ENCODE results near the gene TENT4A.

Gene TENT4A

DNA sequence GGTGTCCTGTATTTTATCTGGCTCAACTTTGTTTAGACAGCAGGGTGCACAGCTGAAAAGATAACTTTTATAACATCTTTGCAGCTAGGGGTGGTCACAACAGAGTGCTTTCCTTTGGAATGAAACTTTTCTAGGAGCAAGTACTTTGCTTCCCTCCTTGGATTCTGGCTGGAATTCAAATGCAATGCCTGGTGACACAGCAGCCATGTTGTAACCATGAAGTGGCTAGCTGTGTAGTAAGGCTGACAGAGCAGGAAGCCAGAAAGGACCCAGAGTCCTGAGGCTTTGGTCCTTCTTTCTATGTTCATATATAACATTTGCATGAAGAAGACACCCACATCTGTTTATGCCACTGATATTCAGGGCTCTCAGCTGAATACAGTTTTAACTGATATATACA is 48.1 kb downstream of the TENT4A start:
- peaks cover 8% of the 10 kb centered on the region for H3K4me1 ChIP-seq (ENCODE audit: low read depth, poor library complexity, severe bottlenecking)
- H3K4me2 ChIP-seq, result no peak overlapping the region
- H3K9ac ChIP-seq, result no peak overlapping the region
- no peaks in the 10 kb centered on the region for H3K27me3 ChIP-seq (ENCODE audit: insufficient read depth, low read depth)
- no peaks in the 10 kb centered on the region for H3K79me2 ChIP-seq (ENCODE audit: insufficient read depth, low read depth)
- H3K36me3 ChIP-seq (ENCODE audit: insufficient read depth), result no peaks in the 10 kb centered on the region; the same call in 1 of the 2 replicates
- H4K20me1 ChIP-seq (ENCODE audit: insufficient read depth), result no peaks in the 10 kb centered on the region
- no peak overlapping the region for H2AFZ ChIP-seq (ENCODE audit: low read depth)
- no peak overlapping the region for H3K4me3 ChIP-seq (IDR thresholded peaks at IDR 0.05; ENCODE audit: insufficient read depth, low read depth, low read length)
- H3K27ac ChIP-seq, result no peak overlapping the region
- TF ChIP-seq, protein P1, sequence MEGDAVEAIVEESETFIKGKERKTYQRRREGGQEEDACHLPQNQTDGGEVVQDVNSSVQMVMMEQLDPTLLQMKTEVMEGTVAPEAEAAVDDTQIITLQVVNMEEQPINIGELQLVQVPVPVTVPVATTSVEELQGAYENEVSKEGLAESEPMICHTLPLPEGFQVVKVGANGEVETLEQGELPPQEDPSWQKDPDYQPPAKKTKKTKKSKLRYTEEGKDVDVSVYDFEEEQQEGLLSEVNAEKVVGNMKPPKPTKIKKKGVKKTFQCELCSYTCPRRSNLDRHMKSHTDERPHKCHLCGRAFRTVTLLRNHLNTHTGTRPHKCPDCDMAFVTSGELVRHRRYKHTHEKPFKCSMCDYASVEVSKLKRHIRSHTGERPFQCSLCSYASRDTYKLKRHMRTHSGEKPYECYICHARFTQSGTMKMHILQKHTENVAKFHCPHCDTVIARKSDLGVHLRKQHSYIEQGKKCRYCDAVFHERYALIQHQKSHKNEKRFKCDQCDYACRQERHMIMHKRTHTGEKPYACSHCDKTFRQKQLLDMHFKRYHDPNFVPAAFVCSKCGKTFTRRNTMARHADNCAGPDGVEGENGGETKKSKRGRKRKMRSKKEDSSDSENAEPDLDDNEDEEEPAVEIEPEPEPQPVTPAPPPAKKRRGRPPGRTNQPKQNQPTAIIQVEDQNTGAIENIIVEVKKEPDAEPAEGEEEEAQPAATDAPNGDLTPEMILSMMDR (conservative IDR thresholded peaks at IDR 0.05; ENCODE audit: low read depth, low read length), result no peak

DNA sequence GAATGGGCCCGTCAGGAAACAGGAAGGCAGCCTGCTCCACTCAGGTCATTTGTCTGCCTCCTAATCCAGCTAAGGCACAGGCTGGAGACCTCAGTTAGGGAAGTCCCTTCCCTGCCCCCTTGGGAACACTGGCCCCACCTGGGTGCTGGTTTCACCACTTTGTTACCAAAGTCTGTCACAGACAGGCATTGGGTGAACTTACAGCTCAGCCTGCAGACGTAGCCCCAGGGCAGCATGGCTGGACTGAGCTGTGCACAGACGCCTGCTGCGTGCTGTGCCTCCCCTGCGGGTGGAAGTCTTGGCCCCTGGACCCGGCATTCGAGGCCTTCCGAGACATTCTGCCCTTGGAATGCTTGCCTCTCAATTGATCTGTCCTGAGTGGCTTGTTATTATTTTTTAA is 48.9 kb downstream of the TENT4A start:
- no peaks in the 10 kb centered on the region for H3K36me3 ChIP-seq (ENCODE audit: insufficient read depth)
- H3K4me2 ChIP-seq, result no peak overlapping the region
- H2AFZ ChIP-seq (ENCODE audit: low read depth), result no peak overlapping the region
- peaks cover 8% of the 10 kb centered on the region for H3K4me1 ChIP-seq (ENCODE audit: low read depth, poor library complexity, severe bottlenecking)
- H3K27me3 ChIP-seq (ENCODE audit: insufficient read depth, low read depth), result no peaks in the 10 kb centered on the region
- TF ChIP-seq, protein P1 (conservative IDR thresholded peaks at IDR 0.05; ENCODE audit: low read depth, low read length), result no peak
- H3K4me3 ChIP-seq (IDR thresholded peaks at IDR 0.05; ENCODE audit: insufficient read depth, low read depth, low read length), result no peak overlapping the region
- no peak overlapping the region for H3K27ac ChIP-seq
- no peaks in the 10 kb centered on the region for H4K20me1 ChIP-seq (ENCODE audit: insufficient read depth)
- no peaks in the 10 kb centered on the region for H3K79me2 ChIP-seq (ENCODE audit: insufficient read depth, low read depth)
- H3K9ac ChIP-seq, result no peak overlapping the region

DNA sequence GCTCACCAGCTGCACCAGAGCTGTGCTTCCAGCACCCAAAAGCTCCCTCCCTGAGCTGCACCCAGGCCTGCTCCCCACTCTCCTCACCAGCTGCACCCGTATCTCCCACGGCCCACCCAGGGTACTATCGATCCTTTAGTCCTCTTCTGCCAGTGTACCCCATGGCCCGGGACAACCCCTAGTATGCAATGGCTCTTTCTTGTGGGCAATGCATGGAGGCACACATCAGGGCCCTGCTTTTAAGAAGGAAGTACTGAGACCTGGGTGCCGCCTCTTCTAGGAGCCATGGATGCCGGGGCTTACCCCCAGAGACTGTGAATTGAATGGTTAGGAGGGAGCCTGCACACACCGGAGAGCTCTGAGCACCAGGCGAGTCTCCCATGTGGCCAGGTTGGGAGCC is 49.5 kb downstream of the TENT4A start:
- TF ChIP-seq, protein P1 (conservative IDR thresholded peaks at IDR 0.05; ENCODE audit: low read depth, low read length), result no peak
- H3K27me3 ChIP-seq (ENCODE audit: insufficient read depth, low read depth), result no peaks in the 10 kb centered on the region
- no peak overlapping the region for H3K27ac ChIP-seq

DNA sequence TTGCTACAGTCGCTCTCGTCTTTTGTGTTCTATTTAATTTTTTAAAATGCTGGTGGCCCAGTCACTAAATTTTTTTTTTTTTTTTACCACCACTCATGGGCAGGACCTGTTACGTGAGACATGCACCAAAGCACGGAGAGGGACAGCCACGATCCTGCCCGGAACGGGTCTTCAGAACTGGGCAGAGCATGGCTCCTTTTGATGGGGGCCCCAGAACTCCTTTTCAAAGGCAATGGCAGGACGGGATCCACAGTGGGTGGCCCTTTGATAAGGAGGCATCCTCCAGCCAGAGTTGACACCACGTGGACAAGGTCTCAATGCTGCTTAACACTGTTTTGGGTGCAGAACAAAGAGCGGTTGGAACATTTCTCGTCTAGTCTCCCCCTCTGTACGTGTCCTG is 50.0 kb downstream of the TENT4A start:
- Histone ChIP-seq H3K4me1 (ENCODE audit: low read depth, poor library complexity, severe bottlenecking) (peaks cover 8% of the 10 kb centered on the region), H3K4me3 (IDR thresholded peaks at IDR 0.05; ENCODE audit: insufficient read depth, low read depth, low read length) (no peak overlapping the region), H2AFZ (ENCODE audit: low read depth) (no peak overlapping the region), H3K79me2 (ENCODE audit: insufficient read depth, low read depth) (no peaks in the 10 kb centered on the region), H4K20me1 (ENCODE audit: insufficient read depth) (no peaks in the 10 kb centered on the region), H3K9ac (no peak overlapping the region), H3K4me2 (no peak overlapping the region), H3K27me3 (ENCODE audit: insufficient read depth, low read depth) (no peaks in the 10 kb centered on the region), H3K27ac (no peak overlapping the region), H3K36me3 (ENCODE audit: insufficient read depth) (no peaks in the 10 kb centered on the region)
- TF ChIP-seq, protein P1 (conservative IDR thresholded peaks at IDR 0.05; ENCODE audit: low read depth, low read length), result no peak

More for the DNA sequence above, 49.5 kb downstream of the TENT4A start:
- H2AFZ ChIP-seq (ENCODE audit: low read depth), result no peak overlapping the region
- H3K4me2 ChIP-seq, result no peak overlapping the region
- no peaks in the 10 kb centered on the region for H4K20me1 ChIP-seq (ENCODE audit: insufficient read depth)
- no peaks in the 10 kb centered on the region for H3K36me3 ChIP-seq (ENCODE audit: insufficient read depth)
- H3K4me1 ChIP-seq (ENCODE audit: low read depth, poor library complexity, severe bottlenecking), result peaks cover 8% of the 10 kb centered on the region
- no peak overlapping the region for H3K4me3 ChIP-seq (IDR thresholded peaks at IDR 0.05; ENCODE audit: insufficient read depth, low read depth, low read length)
- H3K9ac ChIP-seq, result no peak overlapping the region
- no peaks in the 10 kb centered on the region for H3K79me2 ChIP-seq (ENCODE audit: insufficient read depth, low read depth)
